Measurements from ENCODE around the gene PDE3A.

The PDE3A gene

GRCh38 chr12:20475542-20475941 lies 107.2 kb downstream of the PDE3A start:
- TF ChIP-seq, protein P1, sequence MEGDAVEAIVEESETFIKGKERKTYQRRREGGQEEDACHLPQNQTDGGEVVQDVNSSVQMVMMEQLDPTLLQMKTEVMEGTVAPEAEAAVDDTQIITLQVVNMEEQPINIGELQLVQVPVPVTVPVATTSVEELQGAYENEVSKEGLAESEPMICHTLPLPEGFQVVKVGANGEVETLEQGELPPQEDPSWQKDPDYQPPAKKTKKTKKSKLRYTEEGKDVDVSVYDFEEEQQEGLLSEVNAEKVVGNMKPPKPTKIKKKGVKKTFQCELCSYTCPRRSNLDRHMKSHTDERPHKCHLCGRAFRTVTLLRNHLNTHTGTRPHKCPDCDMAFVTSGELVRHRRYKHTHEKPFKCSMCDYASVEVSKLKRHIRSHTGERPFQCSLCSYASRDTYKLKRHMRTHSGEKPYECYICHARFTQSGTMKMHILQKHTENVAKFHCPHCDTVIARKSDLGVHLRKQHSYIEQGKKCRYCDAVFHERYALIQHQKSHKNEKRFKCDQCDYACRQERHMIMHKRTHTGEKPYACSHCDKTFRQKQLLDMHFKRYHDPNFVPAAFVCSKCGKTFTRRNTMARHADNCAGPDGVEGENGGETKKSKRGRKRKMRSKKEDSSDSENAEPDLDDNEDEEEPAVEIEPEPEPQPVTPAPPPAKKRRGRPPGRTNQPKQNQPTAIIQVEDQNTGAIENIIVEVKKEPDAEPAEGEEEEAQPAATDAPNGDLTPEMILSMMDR (IDR thresholded peaks at IDR 0.05) = no peak

DNA sequence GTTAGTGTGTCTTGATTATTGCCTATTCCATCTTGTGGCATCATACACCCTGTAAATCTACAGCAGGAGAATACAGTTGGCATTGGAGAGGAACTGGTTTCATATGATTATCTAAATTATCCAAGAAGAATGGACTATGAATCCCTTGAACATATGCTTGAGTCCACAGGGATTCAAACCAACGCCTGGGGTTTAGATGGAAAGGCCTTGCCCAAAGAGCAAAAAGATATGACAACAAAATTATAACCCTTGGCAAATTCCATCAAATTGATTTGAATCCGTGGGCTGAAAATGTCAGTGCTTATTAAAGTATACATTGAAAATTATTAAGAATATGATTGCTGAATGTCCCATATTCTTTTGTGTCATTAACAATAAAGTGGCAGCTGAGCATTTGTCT lies 108.2 kb downstream of the PDE3A start:
- TF ChIP-seq, protein P1 (IDR thresholded peaks at IDR 0.05) = no peak

DNA sequence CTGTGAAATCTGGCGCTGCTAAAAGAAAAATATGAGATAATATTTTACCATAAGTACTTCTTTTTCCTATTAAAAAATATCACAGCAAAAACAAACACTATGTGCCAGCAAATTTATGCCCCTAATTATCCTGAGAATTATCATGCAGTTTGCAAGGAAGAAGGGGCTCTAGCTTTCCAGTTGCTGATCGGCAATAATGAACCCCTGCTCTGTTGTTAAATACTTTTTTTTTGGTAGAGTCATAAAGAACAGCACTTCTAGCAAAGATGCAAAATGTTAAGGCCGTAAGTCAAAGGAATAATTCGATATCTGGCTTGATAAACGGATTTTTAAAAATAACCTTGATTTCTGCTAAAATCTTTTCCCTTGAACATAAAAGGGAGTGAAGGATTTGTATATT lies 108.9 kb downstream of the PDE3A start:
- TF ChIP-seq, protein P1 (IDR thresholded peaks at IDR 0.05) = no peak

DNA sequence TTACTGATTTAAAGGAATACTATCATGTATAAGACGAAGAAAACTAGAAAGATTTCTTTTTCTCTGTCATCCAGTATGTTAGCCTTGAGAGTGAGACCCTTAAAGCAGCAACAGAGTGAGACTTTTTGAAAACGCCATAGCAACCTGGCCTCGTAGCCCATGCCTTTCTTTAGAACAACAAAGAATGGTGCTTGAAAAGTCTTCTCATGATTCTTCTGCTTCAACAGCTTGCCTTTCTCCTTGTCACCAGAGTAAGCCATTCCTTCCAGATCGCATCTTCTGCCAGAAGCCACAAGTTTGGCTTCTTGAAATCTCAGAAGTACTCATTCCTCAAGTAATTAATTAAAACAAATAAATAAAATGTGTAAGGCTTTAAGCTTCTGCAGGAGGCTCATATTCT lies 109.3 kb downstream of the PDE3A start:
- TF ChIP-seq, protein P1 (IDR thresholded peaks at IDR 0.05) = no peak

- TF ChIP-seq, protein P1 (IDR thresholded peaks at IDR 0.05) = no peak
These were observed 114.2 kb downstream of the PDE3A start for GRCh38 chr12:20482491-20483054.

GRCh38 chr12:20483776-20484175 lies 115.4 kb downstream of the PDE3A start:
- TF ChIP-seq, protein P1 (IDR thresholded peaks at IDR 0.05) = no peak

GRCh38 chr12:20486233-20486632 lies 117.9 kb downstream of the PDE3A start:
- TF ChIP-seq, protein P1 (IDR thresholded peaks at IDR 0.05) = no peak

GRCh38 chr12:20487519-20487918 lies 119.2 kb downstream of the PDE3A start:
- TF ChIP-seq, protein P1 (IDR thresholded peaks at IDR 0.05) = no peak

Data from LNCAP (cell line).